Activated T-cell treated with anti-CD3 and anti-CD28 coated beads, Interleukin-2, amount 50 U/mL, for 1 hour (primary cell): ENCODE results near the gene CCDC13.

ENCODE experiments used
- DNase-seq: peaks from one replicate; pipeline ENCODE4 v3.0.0-alpha.2; 2020

The CCDC13 gene

GRCh38 chr3:42749753-42750231 is 23.3 kb downstream of the CCDC13 start:
- DNase-seq = no peak

GRCh38 chr3:42749025-42749752 is 23.9 kb downstream of the CCDC13 start:
- no peak for DNase-seq

GRCh38 chr3:42747581-42747980 is 25.5 kb downstream of the CCDC13 start:
- DNase-seq = peak; percentile 39

- no peak for DNase-seq
Observed at GRCh38 chr3:42746455-42747450, 26.3 kb downstream of the CCDC13 start.

GRCh38 chr3:42745776-42746454 is 27.1 kb downstream of the CCDC13 start:
- DNase-seq = no peak

- DNase-seq = no peak
Observed at GRCh38 chr3:42745291-42745745, 27.7 kb downstream of the CCDC13 start.

GRCh38 chr3:42743204-42743995 is 29.7 kb downstream of the CCDC13 start:
- no peak for DNase-seq

DNA sequence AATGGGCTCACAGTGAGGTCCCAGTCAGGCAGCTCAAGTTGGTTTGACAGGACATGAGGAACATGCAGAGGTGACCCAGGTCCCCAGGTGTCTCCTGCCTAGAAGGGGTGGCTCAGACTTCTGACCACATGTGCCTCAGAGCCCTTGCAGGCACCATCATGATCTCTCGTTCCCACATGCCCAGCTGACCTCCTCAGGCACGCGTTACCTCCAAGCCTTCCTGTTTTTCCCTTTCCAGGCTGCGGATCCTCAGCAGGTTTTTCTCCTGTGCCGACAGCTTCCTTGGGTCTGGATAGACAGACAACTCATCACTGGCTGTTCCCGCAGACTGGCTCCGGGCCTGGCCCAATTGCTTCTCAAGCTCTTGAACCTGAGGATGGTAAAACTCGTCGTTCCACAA is 30.4 kb downstream of the CCDC13 start:
- DNase-seq = no peak

- no peak for DNase-seq
Observed at GRCh38 chr3:42742259-42742658, 30.8 kb downstream of the CCDC13 start.

GRCh38 chr3:42741796-42742195 is 31.3 kb downstream of the CCDC13 start:
- no peak for DNase-seq

DNA sequence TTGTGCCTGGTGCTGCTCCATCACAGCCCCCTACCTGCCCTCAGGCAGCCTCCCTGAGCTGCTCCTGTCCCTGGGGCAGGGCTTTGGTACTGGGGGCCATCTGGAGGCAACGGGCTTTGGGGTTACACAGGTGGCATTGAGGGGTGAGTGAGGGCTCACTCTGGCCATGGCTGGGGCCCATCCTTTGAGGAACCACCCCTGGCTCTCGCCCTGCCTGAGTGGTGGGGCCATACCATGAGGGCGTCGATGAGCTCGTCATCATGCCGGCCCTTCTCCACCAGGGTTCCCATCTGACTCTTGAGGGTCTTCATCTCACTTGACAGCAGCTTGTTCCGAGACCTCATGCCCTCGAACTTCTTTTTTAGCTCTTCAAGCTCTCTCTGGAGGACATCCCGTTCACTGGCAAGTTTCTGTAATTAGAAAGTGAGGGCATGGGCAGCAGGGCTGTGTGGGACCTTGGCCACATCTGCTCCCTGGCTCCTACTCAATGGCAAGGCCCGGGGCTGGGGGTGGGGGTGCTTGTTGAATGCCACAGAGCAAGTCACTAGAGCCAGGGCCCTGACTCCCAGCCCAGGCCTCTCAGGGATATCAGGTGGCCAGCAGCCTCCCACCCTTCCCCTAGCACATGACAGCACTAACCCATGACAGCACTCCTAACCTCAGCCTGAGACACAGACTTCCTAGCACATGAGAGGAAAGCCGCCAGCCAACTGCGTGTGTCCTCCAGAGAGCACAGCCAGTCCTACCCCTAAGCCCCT is 33.5 kb downstream of the CCDC13 start:
- no peak for DNase-seq

DNA sequence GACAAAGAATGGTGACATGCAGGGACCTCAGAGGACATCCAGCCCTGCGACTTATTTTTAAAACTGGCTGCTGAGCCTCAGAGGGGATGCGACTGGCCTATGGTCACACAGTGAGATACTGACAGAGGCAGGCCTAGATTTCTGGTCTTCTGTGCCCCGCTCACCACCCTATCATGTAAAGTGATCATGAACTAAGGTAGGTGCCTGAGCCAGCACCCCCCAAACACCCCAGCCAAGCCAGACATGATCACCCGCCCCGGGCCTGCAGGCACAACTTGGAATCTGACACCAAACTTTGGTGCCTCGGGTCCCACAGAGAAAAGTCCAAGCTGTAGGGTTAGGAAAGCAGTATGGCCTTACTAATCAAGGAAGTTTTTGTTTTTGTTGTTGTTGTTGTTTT is 36.5 kb downstream of the CCDC13 start:
- no peak for DNase-seq

DNA sequence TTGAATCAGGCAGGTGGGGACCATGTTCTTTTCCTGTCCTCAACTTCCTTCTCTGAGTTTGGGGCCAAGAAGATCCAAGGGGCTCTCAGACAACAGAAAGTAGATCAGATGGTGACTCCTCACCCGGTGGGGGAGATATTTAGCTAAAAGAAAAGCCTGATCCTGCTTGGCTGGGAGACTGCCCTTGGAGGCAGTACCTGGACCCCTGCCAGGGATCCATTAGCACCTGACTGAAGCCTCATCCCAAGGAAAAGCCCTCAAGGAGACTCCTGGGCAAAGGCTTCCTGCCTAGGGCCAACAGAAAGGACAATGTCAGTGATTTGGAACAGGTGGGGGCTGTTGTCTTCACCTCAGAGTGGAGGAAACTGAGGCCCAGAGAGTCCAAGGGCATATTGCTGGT is 37.0 kb downstream of the CCDC13 start:
- DNase-seq = no peak

DNA sequence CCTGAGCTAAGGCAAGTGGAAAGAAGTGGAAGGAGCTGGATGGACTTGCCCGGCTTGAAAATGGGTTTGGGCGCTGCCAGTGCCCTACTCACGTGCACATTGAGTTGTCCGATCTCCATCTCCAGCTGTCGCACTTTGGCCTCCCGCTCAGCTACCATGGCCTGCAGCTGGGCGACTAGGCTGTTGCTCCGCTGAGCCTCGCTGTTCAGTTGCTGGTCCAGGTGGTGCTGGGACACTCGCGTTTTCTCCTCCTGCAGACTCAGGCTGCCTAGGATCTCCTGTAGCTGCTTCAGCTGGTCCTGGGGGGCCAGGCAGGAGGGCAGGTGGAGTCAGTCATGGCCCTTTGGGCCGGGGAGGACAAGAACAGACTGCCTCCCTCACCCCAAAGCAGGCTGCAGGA is 37.4 kb downstream of the CCDC13 start:
- DNase-seq = no peak

GRCh38 chr3:42735019-42735418 is 38.0 kb downstream of the CCDC13 start:
- no peak for DNase-seq

GRCh38 chr3:42734263-42734860 is 38.7 kb downstream of the CCDC13 start:
- no peak for DNase-seq

GRCh38 chr3:42733501-42734262 is 39.4 kb downstream of the CCDC13 start:
- no peak for DNase-seq

DNA sequence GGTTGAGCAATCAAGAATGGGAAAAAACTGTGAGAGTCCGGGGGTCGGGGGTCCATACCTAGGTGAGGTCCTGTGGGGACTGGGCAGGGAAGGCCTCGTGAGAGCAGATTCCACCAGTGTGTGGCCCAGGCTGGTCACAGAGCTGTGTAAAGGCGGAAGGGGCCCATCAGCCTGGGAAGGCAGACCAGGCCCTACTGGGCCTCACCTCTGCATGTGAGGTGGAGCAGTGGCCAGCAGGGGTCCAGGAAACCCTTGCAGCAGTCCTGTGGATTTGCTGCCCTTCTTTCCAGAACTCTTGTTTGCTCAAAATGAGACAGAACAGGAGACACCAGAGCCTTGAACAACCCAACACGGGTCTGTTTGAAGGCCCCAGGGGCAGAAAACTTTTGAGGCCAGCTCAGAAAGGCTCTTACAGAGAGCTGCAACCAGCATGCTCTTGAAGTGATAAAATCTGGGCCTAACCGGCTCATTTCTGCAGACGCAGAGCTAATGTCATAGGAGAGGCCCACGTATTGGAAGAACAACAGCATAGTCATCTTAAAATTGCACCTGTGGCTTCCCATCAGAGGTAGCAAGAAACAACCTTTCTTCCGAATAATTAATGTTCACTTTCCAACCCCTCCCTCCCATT is 40.1 kb downstream of the CCDC13 start:
- DNase-seq = no peak

GRCh38 chr3:42732196-42732828 is 40.7 kb downstream of the CCDC13 start:
- DNase-seq = no peak
